ENCODE results near the gene KCTD5. TPM values are rescaled to one million over a fixed set of nuclear protein-coding genes. Genes with fewer than 3 reads are reported as not detected.

The KCTD5 gene
- total and polyA plus RNA-seq, 10 of the 15 experiments (the other 5 are each of a cell fraction or from before 2014, with no cell fraction given): 0.58 to 56.4 (median 37.3) TPM

DNA sequence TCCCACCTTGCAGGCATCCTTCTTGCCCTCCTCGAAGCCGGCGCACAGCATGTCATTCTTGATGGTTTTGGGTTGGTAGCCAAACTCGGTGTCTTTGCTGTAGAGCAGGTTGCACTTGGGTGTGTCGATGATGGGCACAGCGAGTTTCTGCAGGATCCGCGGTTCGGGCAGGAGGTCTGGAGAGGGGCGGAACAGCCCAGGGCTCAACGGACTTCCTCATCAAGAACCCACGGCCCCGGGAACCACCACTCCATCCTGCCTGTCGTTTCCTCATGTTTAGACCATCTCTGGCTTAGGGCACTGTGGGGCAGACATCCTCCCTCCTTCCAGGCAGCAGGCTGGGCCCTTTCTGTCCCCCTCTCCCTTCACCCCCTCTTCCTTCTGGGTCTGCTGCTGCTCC, 31.2 kb downstream of the KCTD5 start (continued):
- TF ChIP-seq GATAD2B (conservative IDR thresholded peaks at IDR 0.05; ENCODE audit: low read depth) (no peak), HDAC2 (IDR thresholded peaks at IDR 0.05) (no peak), ATF7 (IDR thresholded peaks at IDR 0.05; ENCODE audit: low read depth) (no peak), SUPT20H (IDR thresholded peaks at IDR 0.05; ENCODE audit: borderline replicate concordance, control insufficient read depth, low read depth, low read length) (no peak), SREBF2 (IDR thresholded peaks at IDR 0.05; ENCODE audit: low read length) (no peak), EED (IDR thresholded peaks at IDR 0.05; ENCODE audit: low read depth) (no peak), ZNF24 (IDR thresholded peaks at IDR 0.05) (no peak), SMAD1 (IDR thresholded peaks at IDR 0.05; ENCODE audit: low read depth, partially characterized antibody) (no peak), NBN (IDR thresholded peaks at IDR 0.05) (no peak), CHD1 (IDR thresholded peaks at IDR 0.05; ENCODE audit: low read depth, low read length) (no peak), POU2F2 (IDR thresholded peaks at IDR 0.05; ENCODE audit: borderline replicate concordance, low read depth, low read length) (no peak)

DNA sequence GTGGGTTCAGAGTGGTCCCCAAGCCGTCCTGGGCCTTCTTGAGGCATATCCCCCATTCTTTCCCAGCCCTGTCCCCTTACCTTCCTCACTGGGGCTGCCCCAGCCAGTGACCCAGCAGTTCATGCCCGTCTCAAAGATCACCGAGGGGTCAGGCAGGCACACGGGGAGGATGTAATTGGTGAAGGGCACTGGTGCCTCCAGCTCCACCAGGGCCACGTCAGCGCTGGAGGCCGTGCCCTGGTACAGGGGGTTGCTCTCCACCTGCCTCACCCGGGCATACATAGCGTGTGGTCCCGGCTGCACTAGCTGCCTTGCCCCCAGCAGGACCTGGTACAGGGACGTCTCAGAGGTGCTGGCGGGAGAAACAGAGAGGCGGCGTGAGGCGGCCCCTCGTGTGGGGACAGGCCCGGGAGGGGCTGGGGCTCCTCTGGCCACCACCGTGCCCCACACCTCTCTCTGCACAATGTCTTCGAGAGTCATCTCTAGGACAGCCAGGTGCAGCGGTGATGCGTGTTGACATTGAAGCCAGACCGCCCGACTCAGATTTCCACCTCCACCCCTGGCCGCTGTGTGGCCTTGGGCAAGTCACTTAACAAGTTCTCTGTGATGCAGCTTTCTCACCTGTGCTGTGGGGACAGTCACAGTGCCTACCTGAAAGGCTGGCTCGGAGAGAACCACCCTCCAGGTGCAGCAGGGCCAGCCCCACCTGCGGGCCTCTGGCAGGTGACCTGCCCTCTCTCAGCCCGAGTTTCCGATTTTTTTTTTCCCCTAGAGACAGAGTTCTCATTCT, 31.9 kb downstream of the KCTD5 start:
- TF ChIP-seq, protein P1, sequence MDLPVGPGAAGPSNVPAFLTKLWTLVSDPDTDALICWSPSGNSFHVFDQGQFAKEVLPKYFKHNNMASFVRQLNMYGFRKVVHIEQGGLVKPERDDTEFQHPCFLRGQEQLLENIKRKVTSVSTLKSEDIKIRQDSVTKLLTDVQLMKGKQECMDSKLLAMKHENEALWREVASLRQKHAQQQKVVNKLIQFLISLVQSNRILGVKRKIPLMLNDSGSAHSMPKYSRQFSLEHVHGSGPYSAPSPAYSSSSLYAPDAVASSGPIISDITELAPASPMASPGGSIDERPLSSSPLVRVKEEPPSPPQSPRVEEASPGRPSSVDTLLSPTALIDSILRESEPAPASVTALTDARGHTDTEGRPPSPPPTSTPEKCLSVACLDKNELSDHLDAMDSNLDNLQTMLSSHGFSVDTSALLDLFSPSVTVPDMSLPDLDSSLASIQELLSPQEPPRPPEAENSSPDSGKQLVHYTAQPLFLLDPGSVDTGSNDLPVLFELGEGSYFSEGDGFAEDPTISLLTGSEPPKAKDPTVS (IDR thresholded peaks at IDR 0.05; ENCODE audit: low read depth, low read length): no peak
- BruUV-seq (replicated peaks): no TSS peak
- RAD21 ChIA-PET (ENCODE audit: unreplicated experiment): no interaction called here
- SMC1A ChIA-PET (ENCODE audit: uncharacterized antibody, unreplicated experiment): no interaction called here
- in situ Hi-C loops (cut with MboI) (no loop called here), intact Hi-C loops (cut with micrococcal nuclease; ENCODE audit: unreplicated experiment) (no loop called here)
- H3K27ac ChIP-seq (ENCODE audit: control insufficient read depth, insufficient read depth): no peak overlapping the region
- H3K36me3 ChIP-seq (ENCODE audit: control insufficient read depth in 2 of 2, insufficient read depth in 2 of 2, low read length in 1 of 2): peaks cover 0 to 2% of the 10 kb centered on the region in 2 experiments; a peak in 3 of 4 replicates
- no peaks in the 10 kb centered on the region for H3K27me3 ChIP-seq (replicated peaks in 1 of 2; ENCODE audit: control insufficient read depth in 2 of 2, insufficient read depth in 2 of 2, low read length in 1 of 2)
- no peaks in the 10 kb centered on the region for H3K4me1 ChIP-seq (ENCODE audit: control insufficient read depth, insufficient read depth, low read length)
- no peak for ATAC-seq
- 62% methylated on average over 28 of the region's 28 CpGs for WGBS (ENCODE audit: insufficient coverage, insufficient replicate concordance, low lambda C conversion rate, missing lambda C conversion rate)
- no peaks in the 10 kb centered on the region for H3K79me2 ChIP-seq (ENCODE audit: control insufficient read depth, insufficient read depth, low read length)
- no peak overlapping the region for H2AFZ ChIP-seq (ENCODE audit: control insufficient read depth, low read depth, low read length)
- FAIRE-seq: no peak
- no peak overlapping the region for H3K4me2 ChIP-seq (ENCODE audit: control insufficient read depth, insufficient read depth)
- DNase-seq (ENCODE audit: low read depth, low spot score): no peak
- H3K9ac ChIP-seq (ENCODE audit: control insufficient read depth, insufficient read depth, low read length): no peak overlapping the region
- CTCF ChIA-PET: no interaction called here
- H3K4me3 ChIP-seq: no peak overlapping the region
- H3K9me3 ChIP-seq (replicated peaks; ENCODE audit: control insufficient read depth, insufficient read depth, low read length): no peaks in the 10 kb centered on the region
- POLR2A ChIA-PET: no interaction called here
- H4K20me1 ChIP-seq (ENCODE audit: control insufficient read depth, insufficient read depth): no peaks in the 10 kb centered on the region

Measured in GM12878 (cell line).